Measurements from ENCODE around the gene CPVL.

DNA sequence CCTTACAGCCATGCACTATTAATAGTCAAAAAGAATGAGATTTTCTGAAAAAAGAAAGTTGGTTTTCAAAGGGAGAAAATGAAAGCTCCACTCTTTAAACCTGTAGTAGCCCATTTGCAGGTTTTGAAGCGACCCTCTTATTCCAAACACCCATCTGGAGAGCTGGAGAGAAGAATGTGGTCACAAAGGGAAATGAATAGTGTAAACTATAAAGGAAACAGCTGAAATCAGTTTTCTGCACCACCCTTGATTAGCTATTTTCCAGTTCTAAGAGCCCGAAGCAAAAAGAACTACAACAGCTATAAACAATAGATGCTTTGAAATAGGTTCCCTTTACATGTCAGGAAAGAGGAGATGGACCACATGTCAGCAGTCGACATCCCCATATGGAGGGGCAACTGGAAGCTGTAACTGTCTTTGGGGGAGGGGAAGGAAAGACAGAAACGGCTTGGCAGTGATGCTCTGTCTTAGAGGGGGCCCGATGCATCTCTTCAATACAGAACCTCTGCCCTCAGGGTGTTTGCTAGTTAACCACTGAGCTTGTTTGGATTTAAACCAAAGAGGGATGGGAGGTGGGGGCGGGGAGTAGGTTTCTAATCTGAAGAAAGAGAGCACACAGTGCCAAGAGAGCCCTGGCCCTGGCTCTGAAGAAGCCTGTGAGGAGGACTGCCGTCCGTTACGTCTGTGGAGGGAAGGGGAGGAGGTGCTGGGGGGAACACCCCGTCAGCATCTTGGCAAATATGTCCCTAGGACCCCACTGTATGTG lies 55.3 kb downstream of the CPVL start:
- TF ChIP-seq SUZ12 (IDR thresholded peaks at IDR 0.05; ENCODE audit: extremely low read depth, insufficient read depth, insufficient read length) (no peak), YY1 (IDR thresholded peaks at IDR 0.05; ENCODE audit: insufficient read depth, insufficient read length) (no peak)
